ENCODE measurements around the gene SNCA. TPM values are rescaled to one million over a fixed set of nuclear protein-coding genes. Genes with fewer than 3 reads are reported as not detected.

The SNCA gene
- total RNA-seq, 1 experiment from 2014 or later: 6.0 TPM

DNA sequence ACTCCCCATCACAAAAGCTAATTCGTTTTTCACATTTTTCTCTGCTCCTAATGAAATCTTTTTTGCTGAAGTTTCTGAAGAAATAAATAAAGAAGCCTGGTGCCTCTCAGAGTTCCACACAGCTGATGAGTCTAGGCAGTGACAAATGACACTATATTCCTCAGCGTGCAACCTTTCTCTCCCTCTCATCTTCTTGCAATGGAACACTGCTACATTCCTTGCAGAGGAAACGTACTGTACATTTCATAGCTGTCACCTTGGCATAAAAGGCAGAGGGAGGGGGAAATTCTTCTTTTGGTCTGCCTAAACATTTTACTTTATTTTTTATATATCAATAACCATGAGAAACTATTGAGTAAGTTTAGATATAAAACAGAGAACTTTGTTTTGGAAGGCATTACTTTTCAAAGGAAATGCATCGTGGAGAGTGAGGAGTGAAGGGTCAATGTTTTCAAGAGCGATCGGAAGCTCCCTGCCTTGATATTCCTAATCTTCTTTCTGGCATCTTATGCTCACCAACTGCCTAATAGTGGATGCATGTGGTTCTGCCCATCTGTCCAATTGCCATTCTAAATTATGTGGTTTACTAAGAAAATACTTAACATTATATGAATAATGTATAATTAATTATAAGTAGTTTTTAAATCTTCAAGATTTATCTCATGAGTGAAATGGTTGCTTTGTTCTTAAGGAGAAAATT, 29.4 kb downstream of the SNCA start:
- ATAC-seq (no peak), DNase-seq (ENCODE audit: low read depth, low spot score) (no peak)
- Histone ChIP-seq H3K9me3 (ENCODE audit: control insufficient read depth, insufficient read depth, low read depth, low read length) (no peaks in the 10 kb centered on the region), H3K27me3 (ENCODE audit: control insufficient read depth, insufficient read depth, low read length) (no peaks in the 10 kb centered on the region), H3K27ac (ENCODE audit: low read length) (no peak overlapping the region), H3K4me1 (ENCODE audit: control insufficient read depth, insufficient read depth, low read length) (no peaks in the 10 kb centered on the region), H3K36me3 (ENCODE audit: control insufficient read depth, insufficient read depth, low read length) (no peaks in the 10 kb centered on the region), H3K4me3 (ENCODE audit: low read depth in 2 of 2, low read length in 2 of 2) (no peak overlapping the region)
- POLR2A ChIA-PET: no interaction called here
- intact Hi-C loops (cut with micrococcal nuclease; ENCODE audit: unreplicated experiment) (no loop called here), in situ Hi-C loops (cut with HindIII; ENCODE audit: low pct_unique_long_range_greater_than_20kb, low sequenced_read_pairs) (no loop called here)
- CTCF ChIA-PET: no interaction called here
- no peak for TF ChIP-seq SIN3A (IDR thresholded peaks at IDR 0.05; ENCODE audit: borderline replicate concordance, insufficient read depth, low read depth, low read length)
- no peak for TF ChIP-seq TCF7L2 (IDR thresholded peaks at IDR 0.05; ENCODE audit: low read depth, low read length)
- BruUV-seq (replicated peaks): no TSS peak

DNA sequence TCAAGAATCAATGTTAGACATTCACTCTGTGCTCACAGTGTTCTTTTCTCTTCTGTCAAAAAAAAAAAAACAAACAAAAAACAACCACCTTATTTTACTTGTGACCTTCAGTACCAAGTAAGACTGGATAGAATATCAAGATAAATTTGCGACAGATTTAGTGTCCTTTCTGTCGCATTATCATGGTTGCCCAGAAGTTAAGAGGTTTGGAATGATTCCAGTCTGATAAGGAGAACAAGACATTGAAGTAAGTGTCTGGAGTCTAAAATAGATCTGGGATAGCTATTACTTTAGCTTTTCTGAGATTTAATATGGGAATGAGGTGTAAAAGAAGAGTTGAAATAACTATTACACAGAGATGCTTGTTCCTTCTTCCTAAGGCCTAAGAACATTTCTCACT, 31.7 kb downstream of the SNCA start:
- no peak for DNase-seq (ENCODE audit: low read depth, low spot score)
- no peaks in the 10 kb centered on the region for H3K4me1 ChIP-seq (ENCODE audit: control insufficient read depth, insufficient read depth, low read length)
- no TSS peak for BruUV-seq (replicated peaks)
- intact Hi-C loops (cut with micrococcal nuclease; ENCODE audit: unreplicated experiment) (no loop called here), in situ Hi-C loops (cut with HindIII; ENCODE audit: low pct_unique_long_range_greater_than_20kb, low sequenced_read_pairs) (no loop called here)
- TF ChIP-seq, protein P1, sequence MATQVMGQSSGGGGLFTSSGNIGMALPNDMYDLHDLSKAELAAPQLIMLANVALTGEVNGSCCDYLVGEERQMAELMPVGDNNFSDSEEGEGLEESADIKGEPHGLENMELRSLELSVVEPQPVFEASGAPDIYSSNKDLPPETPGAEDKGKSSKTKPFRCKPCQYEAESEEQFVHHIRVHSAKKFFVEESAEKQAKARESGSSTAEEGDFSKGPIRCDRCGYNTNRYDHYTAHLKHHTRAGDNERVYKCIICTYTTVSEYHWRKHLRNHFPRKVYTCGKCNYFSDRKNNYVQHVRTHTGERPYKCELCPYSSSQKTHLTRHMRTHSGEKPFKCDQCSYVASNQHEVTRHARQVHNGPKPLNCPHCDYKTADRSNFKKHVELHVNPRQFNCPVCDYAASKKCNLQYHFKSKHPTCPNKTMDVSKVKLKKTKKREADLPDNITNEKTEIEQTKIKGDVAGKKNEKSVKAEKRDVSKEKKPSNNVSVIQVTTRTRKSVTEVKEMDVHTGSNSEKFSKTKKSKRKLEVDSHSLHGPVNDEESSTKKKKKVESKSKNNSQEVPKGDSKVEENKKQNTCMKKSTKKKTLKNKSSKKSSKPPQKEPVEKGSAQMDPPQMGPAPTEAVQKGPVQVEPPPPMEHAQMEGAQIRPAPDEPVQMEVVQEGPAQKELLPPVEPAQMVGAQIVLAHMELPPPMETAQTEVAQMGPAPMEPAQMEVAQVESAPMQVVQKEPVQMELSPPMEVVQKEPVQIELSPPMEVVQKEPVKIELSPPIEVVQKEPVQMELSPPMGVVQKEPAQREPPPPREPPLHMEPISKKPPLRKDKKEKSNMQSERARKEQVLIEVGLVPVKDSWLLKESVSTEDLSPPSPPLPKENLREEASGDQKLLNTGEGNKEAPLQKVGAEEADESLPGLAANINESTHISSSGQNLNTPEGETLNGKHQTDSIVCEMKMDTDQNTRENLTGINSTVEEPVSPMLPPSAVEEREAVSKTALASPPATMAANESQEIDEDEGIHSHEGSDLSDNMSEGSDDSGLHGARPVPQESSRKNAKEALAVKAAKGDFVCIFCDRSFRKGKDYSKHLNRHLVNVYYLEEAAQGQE (IDR thresholded peaks at IDR 0.05; ENCODE audit: insufficient read depth in 1 of 2, low read depth in 2 of 2, low read length in 1 of 2): no peak
- H3K36me3 ChIP-seq (ENCODE audit: control insufficient read depth, insufficient read depth, low read length): no peaks in the 10 kb centered on the region
- H3K27me3 ChIP-seq (ENCODE audit: control insufficient read depth, insufficient read depth, low read length): no peaks in the 10 kb centered on the region
- ChIA-PET CTCF (no interaction called here), POLR2A (no interaction called here)
- no peak overlapping the region for H3K4me3 ChIP-seq (ENCODE audit: low read depth in 2 of 2, low read length in 2 of 2)
- no peak overlapping the region for H3K27ac ChIP-seq (ENCODE audit: low read length)
- no peaks in the 10 kb centered on the region for H3K9me3 ChIP-seq (ENCODE audit: control insufficient read depth, insufficient read depth, low read depth, low read length)
- no peak for ATAC-seq

DNA sequence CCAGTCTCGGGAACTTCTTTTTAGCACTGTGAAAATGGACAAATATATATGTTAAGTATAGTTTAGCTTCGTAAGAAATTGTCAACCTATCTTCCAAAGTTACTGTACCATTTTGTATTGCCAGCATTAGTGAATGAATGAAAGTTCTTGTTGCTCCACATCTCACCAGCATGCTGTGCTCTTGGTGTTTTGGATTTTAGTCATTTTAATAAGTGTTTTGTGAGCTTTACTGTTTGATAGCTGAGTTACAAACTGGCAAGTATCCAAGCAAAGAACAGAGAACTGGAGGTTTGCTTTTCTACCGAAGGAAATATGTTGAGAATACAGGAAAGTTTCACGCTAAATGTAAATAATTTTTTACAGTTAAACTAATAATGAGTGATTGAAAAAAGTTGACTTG, 33.0 kb downstream of the SNCA start:
- ChIA-PET POLR2A (no interaction called here), CTCF (no interaction called here)
- in situ Hi-C loops (cut with HindIII; ENCODE audit: low pct_unique_long_range_greater_than_20kb, low sequenced_read_pairs) (no loop called here), intact Hi-C loops (cut with micrococcal nuclease; ENCODE audit: unreplicated experiment) (no loop called here)
- ATAC-seq (no peak), DNase-seq (ENCODE audit: low read depth, low spot score) (no peak)
- BruUV-seq (replicated peaks): no TSS peak
- Histone ChIP-seq H3K27me3 (ENCODE audit: control insufficient read depth, insufficient read depth, low read length) (no peaks in the 10 kb centered on the region), H3K27ac (ENCODE audit: low read length) (no peak overlapping the region), H3K36me3 (ENCODE audit: control insufficient read depth, insufficient read depth, low read length) (no peaks in the 10 kb centered on the region), H3K9me3 (ENCODE audit: control insufficient read depth, insufficient read depth, low read depth, low read length) (no peaks in the 10 kb centered on the region), H3K4me3 (ENCODE audit: low read depth in 2 of 2, low read length in 2 of 2) (no peak overlapping the region), H3K4me1 (ENCODE audit: control insufficient read depth, insufficient read depth, low read length) (no peaks in the 10 kb centered on the region)
- TF ChIP-seq POLR2AphosphoS5 (IDR thresholded peaks at IDR 0.05; ENCODE audit: low read depth, low read length): no peak
- TF ChIP-seq TCF7L2 (IDR thresholded peaks at IDR 0.05; ENCODE audit: low read depth, low read length): no peak
- TF ChIP-seq, protein P2, sequence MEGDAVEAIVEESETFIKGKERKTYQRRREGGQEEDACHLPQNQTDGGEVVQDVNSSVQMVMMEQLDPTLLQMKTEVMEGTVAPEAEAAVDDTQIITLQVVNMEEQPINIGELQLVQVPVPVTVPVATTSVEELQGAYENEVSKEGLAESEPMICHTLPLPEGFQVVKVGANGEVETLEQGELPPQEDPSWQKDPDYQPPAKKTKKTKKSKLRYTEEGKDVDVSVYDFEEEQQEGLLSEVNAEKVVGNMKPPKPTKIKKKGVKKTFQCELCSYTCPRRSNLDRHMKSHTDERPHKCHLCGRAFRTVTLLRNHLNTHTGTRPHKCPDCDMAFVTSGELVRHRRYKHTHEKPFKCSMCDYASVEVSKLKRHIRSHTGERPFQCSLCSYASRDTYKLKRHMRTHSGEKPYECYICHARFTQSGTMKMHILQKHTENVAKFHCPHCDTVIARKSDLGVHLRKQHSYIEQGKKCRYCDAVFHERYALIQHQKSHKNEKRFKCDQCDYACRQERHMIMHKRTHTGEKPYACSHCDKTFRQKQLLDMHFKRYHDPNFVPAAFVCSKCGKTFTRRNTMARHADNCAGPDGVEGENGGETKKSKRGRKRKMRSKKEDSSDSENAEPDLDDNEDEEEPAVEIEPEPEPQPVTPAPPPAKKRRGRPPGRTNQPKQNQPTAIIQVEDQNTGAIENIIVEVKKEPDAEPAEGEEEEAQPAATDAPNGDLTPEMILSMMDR (IDR thresholded peaks at IDR 0.05): no peak
- TF ChIP-seq, protein P1 (IDR thresholded peaks at IDR 0.05; ENCODE audit: insufficient read depth in 1 of 2, low read depth in 2 of 2, low read length in 1 of 2): no peak
- no peak for TF ChIP-seq SIN3A (IDR thresholded peaks at IDR 0.05; ENCODE audit: borderline replicate concordance, insufficient read depth, low read depth, low read length)

Data from Panc1 (cell line).